BE2C (cell line): ENCODE data around the gene SAE1.

Experiments
- DNase-seq: peaks from one replicate; pipeline ENCODE4 v3.0.0-alpha.2; 2020
- H3K27me3 ChIP-seq: fragments of 250-450 bp; sonication (Bioruptor Pico); 2 replicates; pipeline ENCODE4 v1.5.1; 2020; ENCODE audit warnings: mild to moderate bottlenecking
- H3K36me3 ChIP-seq: fragments of 250-450 bp; sonication (Bioruptor Pico); 2 replicates; pipeline ENCODE4 v1.5.1; 2020; ENCODE audit warnings: mild to moderate bottlenecking
- H3K4me1 ChIP-seq: fragments of 250-450 bp; sonication (Bioruptor Pico); 2 replicates; pipeline ENCODE4 v1.5.1; 2020
- H3K4me3 ChIP-seq: 2 replicates; pipeline ENCODE4 v1.5.1; 2011; ENCODE audit warnings: low read depth, low read length
- H3K9me3 ChIP-seq: fragments of 250-450 bp; sonication (Bioruptor Pico); 2 replicates; pipeline ENCODE4 v1.5.1; 2020
- TF ChIP-seq, protein P1 (sequence below): IDR thresholded peaks from 2 replicates; pipeline ENCODE4 v1.5.1; 2012; ENCODE audit warnings: mild to moderate bottlenecking, low read depth, low read length

The SAE1 gene

GRCh38 chr19:47109541-47110375 is 20.9 kb upstream of the SAE1 start:
- H3K4me3 ChIP-seq, result peak overlapping the region; percentile 99
- DNase-seq, result peak; percentile 52

DNA sequence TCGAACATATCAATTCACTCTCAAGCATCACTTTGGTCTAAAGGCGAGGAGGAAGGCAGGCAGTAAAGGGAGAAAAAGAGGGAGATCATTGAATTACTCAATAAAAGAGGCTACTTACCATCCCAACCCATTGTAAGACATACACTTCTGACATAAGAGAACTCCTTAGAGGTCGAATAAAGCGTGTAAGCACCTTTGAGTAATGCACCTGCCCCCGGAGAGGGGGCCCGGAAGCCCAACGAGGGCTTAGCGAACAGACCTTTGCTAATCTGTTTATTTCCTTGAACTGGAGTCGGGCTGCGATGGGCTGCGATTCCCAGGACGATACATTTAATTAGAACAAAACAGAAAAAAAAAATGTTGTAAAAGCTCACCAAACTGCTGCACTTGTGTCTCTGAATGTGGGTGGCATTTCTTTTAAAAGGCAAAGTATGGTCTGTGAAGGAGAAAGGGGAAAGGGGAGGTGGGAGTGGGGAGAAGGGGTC is 20.1 kb upstream of the SAE1 start:
- peaks cover 25% of the 10 kb centered on the region for H3K4me1 ChIP-seq
- H3K27me3 ChIP-seq, result no peaks in the 10 kb centered on the region
- H3K9me3 ChIP-seq, result no peaks in the 10 kb centered on the region
- H3K36me3 ChIP-seq, result peaks cover 18% of the 10 kb centered on the region
- TF ChIP-seq, protein P1, sequence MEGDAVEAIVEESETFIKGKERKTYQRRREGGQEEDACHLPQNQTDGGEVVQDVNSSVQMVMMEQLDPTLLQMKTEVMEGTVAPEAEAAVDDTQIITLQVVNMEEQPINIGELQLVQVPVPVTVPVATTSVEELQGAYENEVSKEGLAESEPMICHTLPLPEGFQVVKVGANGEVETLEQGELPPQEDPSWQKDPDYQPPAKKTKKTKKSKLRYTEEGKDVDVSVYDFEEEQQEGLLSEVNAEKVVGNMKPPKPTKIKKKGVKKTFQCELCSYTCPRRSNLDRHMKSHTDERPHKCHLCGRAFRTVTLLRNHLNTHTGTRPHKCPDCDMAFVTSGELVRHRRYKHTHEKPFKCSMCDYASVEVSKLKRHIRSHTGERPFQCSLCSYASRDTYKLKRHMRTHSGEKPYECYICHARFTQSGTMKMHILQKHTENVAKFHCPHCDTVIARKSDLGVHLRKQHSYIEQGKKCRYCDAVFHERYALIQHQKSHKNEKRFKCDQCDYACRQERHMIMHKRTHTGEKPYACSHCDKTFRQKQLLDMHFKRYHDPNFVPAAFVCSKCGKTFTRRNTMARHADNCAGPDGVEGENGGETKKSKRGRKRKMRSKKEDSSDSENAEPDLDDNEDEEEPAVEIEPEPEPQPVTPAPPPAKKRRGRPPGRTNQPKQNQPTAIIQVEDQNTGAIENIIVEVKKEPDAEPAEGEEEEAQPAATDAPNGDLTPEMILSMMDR, result no peak
- H3K4me3 ChIP-seq, result peak overlapping the region; percentile 99
- peak; percentile 31 for DNase-seq

More at GRCh38 chr19:47109541-47110375, 20.9 kb upstream of the SAE1 start:
- H3K27me3 ChIP-seq, result no peaks in the 10 kb centered on the region
- H3K36me3 ChIP-seq, result peaks cover 25% of the 10 kb centered on the region
- peaks cover 25% of the 10 kb centered on the region for H3K4me1 ChIP-seq
- H3K9me3 ChIP-seq, result no peaks in the 10 kb centered on the region
- TF ChIP-seq, protein P1, result no peak

- peaks cover 22% of the 10 kb centered on the region for H3K4me1 ChIP-seq
- H3K4me3 ChIP-seq, result peak overlapping the region; percentile 99
- H3K27me3 ChIP-seq, result no peaks in the 10 kb centered on the region
- H3K9me3 ChIP-seq, result no peaks in the 10 kb centered on the region
- DNase-seq, result peak; percentile 40
- H3K36me3 ChIP-seq, result peaks cover 13% of the 10 kb centered on the region
- TF ChIP-seq, protein P1, result no peak
Measured at GRCh38 chr19:47111006-47111621, 19.5 kb upstream of the SAE1 start.

- Histone ChIP-seq H3K27me3 (no peaks in the 10 kb centered on the region), H3K9me3 (no peaks in the 10 kb centered on the region), H3K4me3 (peak overlapping the region; percentile 99), H3K36me3 (peaks cover 13% of the 10 kb centered on the region), H3K4me1 (peaks cover 19% of the 10 kb centered on the region)
- TF ChIP-seq, protein P1, result no peak
- DNase-seq, result no peak
Measured at GRCh38 chr19:47111682-47112165, 18.9 kb upstream of the SAE1 start.

- peak; percentile 90 for DNase-seq
- TF ChIP-seq, protein P1, result no peak
- H3K4me1 ChIP-seq, result peaks cover 13% of the 10 kb centered on the region
- H3K36me3 ChIP-seq, result peaks cover 13% of the 10 kb centered on the region
- peak overlapping the region; percentile 99 for H3K4me3 ChIP-seq
- H3K9me3 ChIP-seq, result no peaks in the 10 kb centered on the region
- H3K27me3 ChIP-seq, result no peaks in the 10 kb centered on the region
Measured at GRCh38 chr19:47112166-47112996, 18.3 kb upstream of the SAE1 start.
